Activated CD4-positive, alpha-beta T cell treated with anti-CD3 and anti-CD28 coated beads, Interleukin-2, Interleukin-4, amounts not matched to agents 100 ng/mL and 50 ng/mL, durations not matched to agents 16 hours and 8 hours (primary cell): ENCODE measurements around the gene ANKRD10.

ENCODE experiments used
- DNase-seq: peaks from one replicate; pipeline ENCODE4 v3.0.0-alpha.2; 2020; ENCODE audit warnings: low spot score

Gene ANKRD10

GRCh38 chr13:110944968-110945927 is 30.4 kb upstream of the ANKRD10 start:
- no peak for DNase-seq

GRCh38 chr13:110944121-110944967 is 29.5 kb upstream of the ANKRD10 start:
- DNase-seq: peak; percentile 54

GRCh38 chr13:110942248-110942981 is 27.5 kb upstream of the ANKRD10 start:
- DNase-seq: peak; percentile 33

GRCh38 chr13:110938662-110939421 is 24.0 kb upstream of the ANKRD10 start:
- DNase-seq: no peak

GRCh38 chr13:110937511-110938285 is 22.8 kb upstream of the ANKRD10 start:
- DNase-seq: no peak

- no peak for DNase-seq
Observed at GRCh38 chr13:110936519-110936918, 21.6 kb upstream of the ANKRD10 start.

- no peak for DNase-seq
Observed at GRCh38 chr13:110932588-110932987, 17.7 kb upstream of the ANKRD10 start.

GRCh38 chr13:110929104-110929777 is 14.4 kb upstream of the ANKRD10 start:
- DNase-seq: no peak

- no peak for DNase-seq
Observed at GRCh38 chr13:110925023-110925612, 10.2 kb upstream of the ANKRD10 start.

- no peak for DNase-seq
Observed at GRCh38 chr13:110924639-110924934, 9.7 kb upstream of the ANKRD10 start.

GRCh38 chr13:110923777-110924638 is 9.1 kb upstream of the ANKRD10 start:
- no peak for DNase-seq

GRCh38 chr13:110923086-110923485 is 8.2 kb upstream of the ANKRD10 start:
- DNase-seq: no peak

- DNase-seq: no peak
Observed at GRCh38 chr13:110922506-110922905, 7.6 kb upstream of the ANKRD10 start.

GRCh38 chr13:110921695-110922094 is 6.8 kb upstream of the ANKRD10 start:
- no peak for DNase-seq

GRCh38 chr13:110921209-110921608 is 6.3 kb upstream of the ANKRD10 start:
- no peak for DNase-seq

- DNase-seq: no peak
Observed at GRCh38 chr13:110920038-110920437, 5.2 kb upstream of the ANKRD10 start.

- no peak for DNase-seq
Observed at GRCh38 chr13:110916301-110917142, 1.7 kb upstream of the ANKRD10 start.

GRCh38 chr13:110915874-110916206 is 971 bp upstream of the ANKRD10 start:
- no peak for DNase-seq
